Measurements from ENCODE around the gene TYK2. TPM values are rescaled to one million over a fixed set of nuclear protein-coding genes. Genes with fewer than 3 reads are reported as not detected.

TYK2 gene
- total and polyA plus RNA-seq, 2 of the 4 experiments (the other 2 are of a cell fraction): 40.9 to 97.9 TPM

- intact Hi-C loops (cut with micrococcal nuclease): no loop called here
- TF ChIP-seq CTCF (conservative IDR thresholded peaks at IDR 0.05; ENCODE audit: low read depth, low read length) (no peak), CEBPB (IDR thresholded peaks at IDR 0.05; ENCODE audit: low read depth, low read length) (no peak), BHLHE40 (IDR thresholded peaks at IDR 0.05; ENCODE audit: low read depth, low read length) (no peak), MAZ (IDR thresholded peaks at IDR 0.05; ENCODE audit: borderline replicate concordance, low read depth, low read length) (no peak), RCOR1 (IDR thresholded peaks at IDR 0.05; ENCODE audit: insufficient replicate concordance, low read length) (no peak), CHD1 (IDR thresholded peaks at IDR 0.05; ENCODE audit: low read depth, low read length) (no peak), RAD21 (IDR thresholded peaks at IDR 0.05; ENCODE audit: low read length) (no peak), FOS (IDR thresholded peaks at IDR 0.05; ENCODE audit: low read depth, low read length) (no peak), RFX5 (IDR thresholded peaks at IDR 0.05; ENCODE audit: low read depth, low read length) (no peak), MAFK (IDR thresholded peaks at IDR 0.05; ENCODE audit: low read depth, low read length) (no peak), NFE2L2 (IDR thresholded peaks at IDR 0.05; ENCODE audit: low read depth, low read length) (no peak), MXI1 (IDR thresholded peaks at IDR 0.05; ENCODE audit: borderline replicate concordance, low read depth, low read length) (no peak), SMC3 (IDR thresholded peaks at IDR 0.05; ENCODE audit: low read depth, low read length) (no peak), POLR2A (IDR thresholded peaks at IDR 0.05; ENCODE audit: low read depth, low read length) (no peak)
- TF ChIP-seq, protein P1, sequence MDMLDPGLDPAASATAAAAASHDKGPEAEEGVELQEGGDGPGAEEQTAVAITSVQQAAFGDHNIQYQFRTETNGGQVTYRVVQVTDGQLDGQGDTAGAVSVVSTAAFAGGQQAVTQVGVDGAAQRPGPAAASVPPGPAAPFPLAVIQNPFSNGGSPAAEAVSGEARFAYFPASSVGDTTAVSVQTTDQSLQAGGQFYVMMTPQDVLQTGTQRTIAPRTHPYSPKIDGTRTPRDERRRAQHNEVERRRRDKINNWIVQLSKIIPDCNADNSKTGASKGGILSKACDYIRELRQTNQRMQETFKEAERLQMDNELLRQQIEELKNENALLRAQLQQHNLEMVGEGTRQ (IDR thresholded peaks at IDR 0.05; ENCODE audit: low read depth, low read length): no peak
- TF ChIP-seq, protein P2, sequence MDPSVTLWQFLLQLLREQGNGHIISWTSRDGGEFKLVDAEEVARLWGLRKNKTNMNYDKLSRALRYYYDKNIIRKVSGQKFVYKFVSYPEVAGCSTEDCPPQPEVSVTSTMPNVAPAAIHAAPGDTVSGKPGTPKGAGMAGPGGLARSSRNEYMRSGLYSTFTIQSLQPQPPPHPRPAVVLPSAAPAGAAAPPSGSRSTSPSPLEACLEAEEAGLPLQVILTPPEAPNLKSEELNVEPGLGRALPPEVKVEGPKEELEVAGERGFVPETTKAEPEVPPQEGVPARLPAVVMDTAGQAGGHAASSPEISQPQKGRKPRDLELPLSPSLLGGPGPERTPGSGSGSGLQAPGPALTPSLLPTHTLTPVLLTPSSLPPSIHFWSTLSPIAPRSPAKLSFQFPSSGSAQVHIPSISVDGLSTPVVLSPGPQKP (IDR thresholded peaks at IDR 0.05; ENCODE audit: borderline replicate concordance, low read depth, low read length): no peak
- no peak overlapping the region for H3K56ac ChIP-seq (ENCODE audit: extremely low read depth, insufficient read depth, low read length)
- BruUV-seq (replicated peaks): no TSS peak
- dilution Hi-C loops (cut with HindIII; ENCODE audit: low sequenced_read_pairs, unreplicated experiment): no loop called here
- 92% methylated on average over 2 of the region's 6 CpGs; no CpG with 5 or more reads in 1 of the 2 experiments for WGBS, 2 experiments (ENCODE audit: extremely low coverage in 2 of 2, insufficient read length in 1 of 2)
- no peak overlapping the region for H2AK5ac ChIP-seq (ENCODE audit: low read depth, low read length)
- H3K14ac ChIP-seq (replicated peaks; ENCODE audit: low read depth, low read length): no peak overlapping the region
- no peak overlapping the region for H2BK5ac ChIP-seq (ENCODE audit: low read depth, low read length, poor library complexity, severe bottlenecking)
- H3K9me1 ChIP-seq (ENCODE audit: insufficient read depth, low read length): no peaks in the 10 kb centered on the region
- peak overlapping the region; percentile 78 for H2AK9ac ChIP-seq (replicated peaks; ENCODE audit: low read depth, low read length, poor library complexity)
- in situ Hi-C loops (cut with MboI; ENCODE audit: low sequenced_read_pairs): no loop called here
- H3K4me1 ChIP-seq (ENCODE audit: control insufficient read depth, insufficient read depth, low read length): no peaks in the 10 kb centered on the region
- no peak overlapping the region for H3K27ac ChIP-seq (ENCODE audit: insufficient read depth, low read length)
- ATAC-seq (ENCODE audit: low read depth) (no peak), DNase-seq (no peak)
- H4K20me1 ChIP-seq (ENCODE audit: insufficient read depth, low read length): no peaks in the 10 kb centered on the region
- peak overlapping the region; percentile 62 for H2AFZ ChIP-seq (replicated peaks; ENCODE audit: low read length, poor library complexity)
- no peak overlapping the region for H4K8ac ChIP-seq (ENCODE audit: low read depth in 2 of 2, low read length in 2 of 2)
- H4K5ac ChIP-seq (ENCODE audit: low read depth, low read length): no peak overlapping the region
- ChIA-PET POLR2A (ENCODE audit: unreplicated experiment) (no interaction called here), CTCF (no interaction called here)
- H3K4me2 ChIP-seq (ENCODE audit: low read depth, low read length): no peak overlapping the region
- H3K27me3 ChIP-seq (ENCODE audit: control insufficient read depth, insufficient read depth, low read length): no peaks in the 10 kb centered on the region
- H3K36me3 ChIP-seq (ENCODE audit: control insufficient read depth, insufficient read depth, low read length): no peaks in the 10 kb centered on the region
- H3K4me3 ChIP-seq (ENCODE audit: insufficient read depth, low read depth, low read length): no peak overlapping the region
- no peak overlapping the region for H3K18ac ChIP-seq (ENCODE audit: low read depth, low read length)
- H2BK15ac ChIP-seq (ENCODE audit: low read depth, low read length): no peak overlapping the region
- H3K79me1 ChIP-seq (ENCODE audit: low read depth in 1 of 2, low read length in 2 of 2): peaks cover 0 to 8% of the 10 kb centered on the region in 2 experiments; a peak in 3 of 4 replicates
- H3K4ac ChIP-seq (ENCODE audit: low read depth, low read length): no peak overlapping the region
- H4K91ac ChIP-seq (ENCODE audit: insufficient read depth, low read depth, low read length): no peak overlapping the region
- no peak overlapping the region for H2BK20ac ChIP-seq (ENCODE audit: low read depth, low read length)
- H3K9me3 ChIP-seq (ENCODE audit: control insufficient read depth, insufficient read depth, low read length): no peaks in the 10 kb centered on the region
- no peak overlapping the region for H3K23ac ChIP-seq (ENCODE audit: low read depth, low read length)
- H3K9ac ChIP-seq (ENCODE audit: low read depth, low read length): no peak overlapping the region
- no peak overlapping the region for H2BK120ac ChIP-seq (ENCODE audit: low read depth, low read length)
Observed at GRCh38 chr19:10338940-10339339, 41.4 kb downstream of the TYK2 start.

All from IMR-90 (cell line).